GM12878 (cell line): ENCODE results near the gene ZNF280A.

Experiments
- CBX5 ChIP-seq: sonication (generic); IDR thresholded peaks from 2 replicates; pipeline ENCODE4 v1.6.1; 2016; ENCODE audit warnings: low read depth, moderate library complexity, mild to moderate bottlenecking, inconsistent platforms
- CHD2 ChIP-seq: IDR thresholded peaks from 2 replicates; pipeline ENCODE4 v1.6.1; 2011; ENCODE audit warnings: low read depth, low read length, improper control_type of control experiment, borderline replicate concordance
- SIN3A ChIP-seq: IDR thresholded peaks from 2 replicates; pipeline ENCODE4 v1.6.1; 2012; ENCODE audit warnings: low read depth, low read length, improper control_type of control experiment
- TF ChIP-seq, protein P1 (sequence below): fragments of 450-650 bp; formaldehyde crosslinking; IDR thresholded peaks from 2 replicates; pipeline ENCODE4 v1.4.0; 2020; ENCODE audit warnings: mild to moderate bottlenecking, moderate library complexity

DNA sequence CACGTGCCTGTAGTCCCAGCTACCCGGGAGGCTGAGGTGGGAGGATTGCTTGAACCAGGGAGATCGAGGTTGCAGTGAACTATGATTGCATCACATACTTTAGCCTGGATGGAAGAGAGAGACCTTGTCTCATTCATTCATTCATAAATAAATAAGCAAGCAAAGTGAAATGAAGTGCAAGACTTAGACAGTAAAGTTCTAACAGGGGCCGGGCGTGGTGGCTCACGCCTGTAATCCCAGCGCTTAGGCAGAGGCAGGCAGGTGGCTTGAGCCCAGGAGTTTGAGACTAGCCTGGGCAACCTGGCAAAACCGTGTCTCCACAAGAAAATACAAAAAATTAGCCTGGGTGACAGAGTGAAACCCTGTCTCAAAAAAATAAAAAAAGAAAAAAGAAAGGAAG is 1.6 kb upstream of the ZNF280A start:
- TF ChIP-seq, protein P1, sequence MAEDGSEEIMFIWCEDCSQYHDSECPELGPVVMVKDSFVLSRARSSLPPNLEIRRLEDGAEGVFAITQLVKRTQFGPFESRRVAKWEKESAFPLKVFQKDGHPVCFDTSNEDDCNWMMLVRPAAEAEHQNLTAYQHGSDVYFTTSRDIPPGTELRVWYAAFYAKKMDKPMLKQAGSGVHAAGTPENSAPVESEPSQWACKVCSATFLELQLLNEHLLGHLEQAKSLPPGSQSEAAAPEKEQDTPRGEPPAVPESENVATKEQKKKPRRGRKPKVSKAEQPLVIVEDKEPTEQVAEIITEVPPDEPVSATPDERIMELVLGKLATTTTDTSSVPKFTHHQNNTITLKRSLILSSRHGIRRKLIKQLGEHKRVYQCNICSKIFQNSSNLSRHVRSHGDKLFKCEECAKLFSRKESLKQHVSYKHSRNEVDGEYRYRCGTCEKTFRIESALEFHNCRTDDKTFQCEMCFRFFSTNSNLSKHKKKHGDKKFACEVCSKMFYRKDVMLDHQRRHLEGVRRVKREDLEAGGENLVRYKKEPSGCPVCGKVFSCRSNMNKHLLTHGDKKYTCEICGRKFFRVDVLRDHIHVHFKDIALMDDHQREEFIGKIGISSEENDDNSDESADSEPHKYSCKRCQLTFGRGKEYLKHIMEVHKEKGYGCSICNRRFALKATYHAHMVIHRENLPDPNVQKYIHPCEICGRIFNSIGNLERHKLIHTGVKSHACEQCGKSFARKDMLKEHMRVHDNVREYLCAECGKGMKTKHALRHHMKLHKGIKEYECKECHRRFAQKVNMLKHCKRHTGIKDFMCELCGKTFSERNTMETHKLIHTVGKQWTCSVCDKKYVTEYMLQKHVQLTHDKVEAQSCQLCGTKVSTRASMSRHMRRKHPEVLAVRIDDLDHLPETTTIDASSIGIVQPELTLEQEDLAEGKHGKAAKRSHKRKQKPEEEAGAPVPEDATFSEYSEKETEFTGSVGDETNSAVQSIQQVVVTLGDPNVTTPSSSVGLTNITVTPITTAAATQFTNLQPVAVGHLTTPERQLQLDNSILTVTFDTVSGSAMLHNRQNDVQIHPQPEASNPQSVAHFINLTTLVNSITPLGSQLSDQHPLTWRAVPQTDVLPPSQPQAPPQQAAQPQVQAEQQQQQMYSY (CRISPR knock-in tag), result no peak
- no peak for TF ChIP-seq CBX5
- TF ChIP-seq SIN3A, result no peak
- TF ChIP-seq CHD2, result no peak
